ENCODE measurements around the gene PARVA.

Gene PARVA

DNA sequence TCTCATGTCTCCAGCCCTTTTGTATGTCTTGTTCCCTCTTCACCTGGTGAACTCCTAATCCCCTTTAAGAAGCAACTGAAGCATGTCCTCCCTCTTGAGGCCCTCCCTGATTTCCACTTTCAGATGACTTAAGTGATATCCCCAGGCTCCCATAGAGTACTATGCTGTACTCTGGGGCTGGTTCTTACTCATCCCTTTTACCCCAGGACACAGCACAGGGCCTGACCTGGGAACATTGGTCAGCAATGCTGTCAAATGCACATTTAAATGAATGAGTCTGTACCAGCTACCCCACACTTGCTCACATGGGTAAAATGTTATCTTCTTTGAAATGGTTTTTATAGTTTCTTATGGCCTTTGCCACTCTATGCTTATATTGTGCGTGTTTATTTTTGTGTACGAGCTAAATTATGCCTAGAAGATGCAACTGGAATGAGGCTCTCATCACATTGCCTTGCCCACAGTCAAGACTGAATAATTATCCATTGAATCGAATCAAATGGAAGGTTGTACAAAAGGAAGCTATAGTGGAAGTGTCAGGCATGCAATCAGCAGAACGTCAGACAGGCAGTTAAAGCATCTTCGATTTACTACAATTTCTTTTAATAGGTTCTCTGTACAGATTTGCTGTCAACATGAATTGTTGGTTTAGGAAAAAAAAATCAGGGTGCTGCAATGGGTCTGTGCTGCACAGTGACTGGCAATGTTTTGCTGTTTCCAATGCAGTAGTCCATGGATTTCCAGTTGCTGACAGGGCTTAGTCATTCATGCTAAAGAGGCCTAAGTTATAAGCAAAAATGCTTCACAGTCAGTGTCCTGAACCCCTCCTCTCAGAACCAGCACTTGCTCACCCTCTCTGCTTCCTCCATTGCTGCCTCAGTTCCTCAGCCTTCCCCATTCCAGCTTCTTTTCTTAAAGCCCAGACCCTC, 79.5 kb downstream of the PARVA start:
- Histone ChIP-seq H3K4me3 (ENCODE audit: insufficient read depth, low read depth, low read length, poor library complexity, severe bottlenecking) (no peak overlapping the region), H3K36me3 (ENCODE audit: control insufficient read depth, insufficient read depth, low read length) (no peaks in the 10 kb centered on the region), H3K4me1 (ENCODE audit: control insufficient read depth, insufficient read depth, low read length, poor library complexity, severe bottlenecking) (no peaks in the 10 kb centered on the region), H3K27me3 (replicated peaks; ENCODE audit: control insufficient read depth, insufficient read depth, low read length, poor library complexity, severe bottlenecking) (no peaks in the 10 kb centered on the region), H3K27ac (ENCODE audit: insufficient read depth, low read length, poor library complexity, severe bottlenecking) (no peak overlapping the region), H3K9me3 (ENCODE audit: control insufficient read depth, low read length) (no peaks in the 10 kb centered on the region)
- no peak for DNase-seq

DNA sequence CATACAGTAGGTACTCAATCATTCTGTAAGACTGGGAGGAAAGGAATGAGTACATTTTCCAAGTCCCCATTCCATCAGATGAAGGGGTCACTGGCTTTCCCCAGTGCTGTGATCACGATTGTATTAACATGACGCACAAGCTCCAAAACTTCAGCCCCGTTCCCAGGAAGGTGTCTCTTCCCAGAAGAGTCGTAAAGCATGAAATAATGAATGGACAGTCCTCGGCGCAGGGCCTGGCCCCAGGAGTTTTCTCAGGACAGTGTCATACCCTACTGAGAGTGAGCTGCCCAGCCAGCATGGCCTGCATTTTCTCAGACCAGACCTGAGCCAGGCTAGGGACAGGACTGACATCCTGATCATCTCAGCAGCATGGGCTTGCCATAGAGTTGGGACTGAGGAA, 80.7 kb downstream of the PARVA start:
- Histone ChIP-seq H3K36me3 (ENCODE audit: control insufficient read depth, insufficient read depth, low read length) (no peaks in the 10 kb centered on the region), H3K27me3 (replicated peaks; ENCODE audit: control insufficient read depth, insufficient read depth, low read length, poor library complexity, severe bottlenecking) (no peaks in the 10 kb centered on the region), H3K4me3 (ENCODE audit: insufficient read depth, low read depth, low read length, poor library complexity, severe bottlenecking) (no peak overlapping the region), H3K27ac (ENCODE audit: insufficient read depth, low read length, poor library complexity, severe bottlenecking) (no peak overlapping the region), H3K9me3 (ENCODE audit: control insufficient read depth, low read length) (no peaks in the 10 kb centered on the region), H3K4me1 (ENCODE audit: control insufficient read depth, insufficient read depth, low read length, poor library complexity, severe bottlenecking) (no peaks in the 10 kb centered on the region)
- no peak for DNase-seq

DNA sequence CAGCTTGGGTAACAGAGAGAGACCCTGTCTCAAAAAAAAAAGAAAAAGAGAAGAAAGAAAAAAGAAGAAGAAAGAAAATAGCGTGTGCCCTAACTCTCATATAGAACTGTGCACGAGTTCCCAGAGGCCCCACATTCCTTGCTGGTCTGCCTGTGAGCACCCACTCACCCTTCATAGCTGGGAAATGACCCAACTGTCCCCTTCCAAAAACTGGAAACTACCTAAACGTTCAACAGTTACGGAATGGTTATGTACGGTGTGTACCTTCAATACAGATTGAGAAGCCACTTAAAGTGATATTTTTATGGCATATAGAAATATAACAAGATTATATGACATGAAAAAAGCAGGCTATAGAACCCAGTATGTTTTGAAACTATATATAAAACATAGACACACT, 82.0 kb downstream of the PARVA start:
- H3K27me3 ChIP-seq (replicated peaks; ENCODE audit: control insufficient read depth, insufficient read depth, low read length, poor library complexity, severe bottlenecking) = no peaks in the 10 kb centered on the region
- no peaks in the 10 kb centered on the region for H3K36me3 ChIP-seq (ENCODE audit: control insufficient read depth, insufficient read depth, low read length)
- no peaks in the 10 kb centered on the region for H3K9me3 ChIP-seq (ENCODE audit: control insufficient read depth, low read length)
- DNase-seq = no peak
- H3K4me3 ChIP-seq (ENCODE audit: insufficient read depth, low read depth, low read length, poor library complexity, severe bottlenecking) = no peak overlapping the region
- no peaks in the 10 kb centered on the region for H3K4me1 ChIP-seq (ENCODE audit: control insufficient read depth, insufficient read depth, low read length, poor library complexity, severe bottlenecking)
- no peak overlapping the region for H3K27ac ChIP-seq (ENCODE audit: insufficient read depth, low read length, poor library complexity, severe bottlenecking)

DNA sequence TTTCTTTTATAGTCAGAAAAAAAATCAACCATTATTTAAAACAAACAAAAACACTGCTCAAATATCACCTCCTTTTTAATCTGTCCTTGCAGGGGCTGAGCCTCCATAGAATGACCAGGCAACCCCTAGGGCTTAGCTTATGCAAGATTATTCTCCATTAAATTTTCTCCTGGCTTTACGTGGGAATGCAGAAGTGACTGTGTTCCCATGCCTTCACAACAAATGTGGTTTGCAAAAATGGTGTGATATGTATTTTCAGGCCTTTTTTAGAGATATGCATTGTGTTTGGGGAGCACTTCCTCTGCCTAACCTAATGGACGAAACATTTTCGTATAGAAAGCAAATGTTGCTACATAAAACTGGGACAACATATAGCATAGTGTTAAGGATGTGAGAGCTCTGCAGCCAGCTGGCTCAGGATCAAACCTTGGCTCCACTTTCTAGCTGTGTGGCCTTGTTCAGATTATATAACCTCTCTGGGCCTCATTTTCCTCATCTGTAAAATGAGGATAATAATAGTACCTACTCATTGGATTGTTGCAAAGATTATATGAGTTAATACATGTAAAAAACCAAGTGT, 82.6 kb downstream of the PARVA start:
- Histone ChIP-seq H3K9me3 (ENCODE audit: control insufficient read depth, low read length) (no peaks in the 10 kb centered on the region), H3K4me3 (ENCODE audit: insufficient read depth, low read depth, low read length, poor library complexity, severe bottlenecking) (no peak overlapping the region), H3K36me3 (ENCODE audit: control insufficient read depth, insufficient read depth, low read length) (no peaks in the 10 kb centered on the region), H3K27me3 (replicated peaks; ENCODE audit: control insufficient read depth, insufficient read depth, low read length, poor library complexity, severe bottlenecking) (no peaks in the 10 kb centered on the region), H3K27ac (ENCODE audit: insufficient read depth, low read length, poor library complexity, severe bottlenecking) (no peak overlapping the region), H3K4me1 (ENCODE audit: control insufficient read depth, insufficient read depth, low read length, poor library complexity, severe bottlenecking) (no peaks in the 10 kb centered on the region)
- no peak for DNase-seq

DNA sequence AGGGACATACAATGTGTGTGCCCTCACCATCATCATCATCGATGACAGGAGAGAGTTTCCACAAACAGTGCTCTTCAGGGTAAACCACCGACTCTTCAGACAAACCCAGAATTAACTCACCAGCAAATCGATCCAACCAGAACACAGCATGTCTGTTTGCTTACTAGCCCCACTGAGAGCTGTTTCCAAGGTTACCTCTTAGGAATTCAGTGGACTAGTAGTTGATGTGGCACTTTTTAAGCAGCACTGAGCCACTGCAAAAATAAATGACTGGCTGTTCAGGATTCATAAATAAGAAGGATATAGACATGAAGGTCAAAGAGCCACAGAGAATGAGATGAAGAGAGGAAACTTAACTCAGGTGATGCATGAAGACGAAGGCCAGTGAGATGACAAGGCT, 83.1 kb downstream of the PARVA start:
- Histone ChIP-seq H3K27ac (ENCODE audit: insufficient read depth, low read length, poor library complexity, severe bottlenecking) (no peak overlapping the region), H3K36me3 (ENCODE audit: control insufficient read depth, insufficient read depth, low read length) (no peaks in the 10 kb centered on the region), H3K4me3 (ENCODE audit: insufficient read depth, low read depth, low read length, poor library complexity, severe bottlenecking) (no peak overlapping the region), H3K9me3 (ENCODE audit: control insufficient read depth, low read length) (no peaks in the 10 kb centered on the region), H3K4me1 (ENCODE audit: control insufficient read depth, insufficient read depth, low read length, poor library complexity, severe bottlenecking) (no peaks in the 10 kb centered on the region), H3K27me3 (replicated peaks; ENCODE audit: control insufficient read depth, insufficient read depth, low read length, poor library complexity, severe bottlenecking) (no peaks in the 10 kb centered on the region)
- no peak for DNase-seq

DNA sequence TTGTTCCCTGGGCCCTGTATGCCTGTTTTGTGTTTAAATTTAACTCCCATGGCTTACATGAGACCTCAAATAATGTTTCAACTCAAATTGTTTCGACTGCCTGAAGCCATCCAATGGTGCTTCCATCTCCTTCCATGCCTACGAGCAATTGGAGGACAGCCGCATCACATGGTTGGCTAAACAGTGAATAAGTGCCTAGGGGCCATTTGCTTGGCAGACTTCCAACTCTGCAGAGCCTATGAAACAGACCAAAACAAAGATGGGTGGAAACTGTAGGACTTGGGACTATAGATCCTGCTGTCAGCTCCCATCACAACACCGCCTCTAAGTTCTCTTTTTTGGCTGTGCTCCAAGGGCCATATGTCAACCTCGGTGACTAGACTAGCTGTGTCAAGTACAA, 84.1 kb downstream of the PARVA start:
- no peak for DNase-seq

DNA sequence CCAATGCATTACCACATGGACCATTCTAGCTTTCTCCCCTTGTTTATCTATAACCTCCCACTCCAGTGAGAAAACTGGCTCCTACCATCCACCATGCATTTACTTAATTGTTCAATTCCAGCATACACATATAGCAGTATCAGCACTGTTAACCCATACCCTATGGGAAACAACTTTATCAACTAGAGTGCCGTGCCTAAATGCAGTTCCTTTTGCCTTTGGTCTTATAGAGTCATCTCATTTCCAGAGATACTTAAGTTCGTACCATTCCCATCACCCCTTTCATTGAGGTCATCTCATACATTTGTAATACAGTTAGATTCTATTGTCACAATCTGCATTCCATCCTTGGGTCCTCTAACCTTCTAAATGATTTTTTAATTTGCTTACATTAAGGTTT, 86.9 kb downstream of the PARVA start:
- H3K36me3 ChIP-seq (ENCODE audit: control insufficient read depth, insufficient read depth, low read length) = no peaks in the 10 kb centered on the region
- DNase-seq = no peak
- no peaks in the 10 kb centered on the region for H3K4me1 ChIP-seq (ENCODE audit: control insufficient read depth, insufficient read depth, low read length, poor library complexity, severe bottlenecking)
- no peak overlapping the region for H3K27ac ChIP-seq (ENCODE audit: insufficient read depth, low read length, poor library complexity, severe bottlenecking)
- H3K4me3 ChIP-seq (ENCODE audit: insufficient read depth, low read depth, low read length, poor library complexity, severe bottlenecking) = no peak overlapping the region
- H3K27me3 ChIP-seq (replicated peaks; ENCODE audit: control insufficient read depth, insufficient read depth, low read length, poor library complexity, severe bottlenecking) = no peaks in the 10 kb centered on the region
- no peaks in the 10 kb centered on the region for H3K9me3 ChIP-seq (ENCODE audit: control insufficient read depth, low read length)

More for the DNA sequence above, 84.1 kb downstream of the PARVA start:
- Histone ChIP-seq H3K27me3 (replicated peaks; ENCODE audit: control insufficient read depth, insufficient read depth, low read length, poor library complexity, severe bottlenecking) (no peaks in the 10 kb centered on the region), H3K27ac (ENCODE audit: insufficient read depth, low read length, poor library complexity, severe bottlenecking) (no peak overlapping the region), H3K4me3 (ENCODE audit: insufficient read depth, low read depth, low read length, poor library complexity, severe bottlenecking) (no peak overlapping the region), H3K4me1 (ENCODE audit: control insufficient read depth, insufficient read depth, low read length, poor library complexity, severe bottlenecking) (no peaks in the 10 kb centered on the region), H3K9me3 (ENCODE audit: control insufficient read depth, low read length) (no peaks in the 10 kb centered on the region), H3K36me3 (ENCODE audit: control insufficient read depth, insufficient read depth, low read length) (no peaks in the 10 kb centered on the region)

DNA sequence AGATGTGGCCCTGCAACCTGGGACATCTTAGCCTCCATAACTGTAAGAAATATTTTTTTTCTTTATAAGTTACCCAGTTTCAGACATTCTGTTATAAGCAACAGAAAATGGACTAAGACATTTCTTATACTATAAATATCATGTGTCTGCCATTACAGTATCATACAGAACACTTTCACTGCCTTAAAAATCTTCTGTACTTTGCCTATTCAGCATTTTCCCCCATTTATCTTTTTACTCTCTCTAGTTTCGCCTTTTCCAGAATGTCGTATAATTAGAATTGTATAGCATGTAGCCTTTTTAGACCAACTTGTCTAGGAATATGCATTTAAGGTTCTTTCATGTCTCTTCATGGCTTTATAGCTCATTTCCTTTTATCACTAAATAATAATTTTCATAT, 88.0 kb downstream of the PARVA start:
- H3K27ac ChIP-seq (ENCODE audit: insufficient read depth, low read length, poor library complexity, severe bottlenecking) = no peak overlapping the region
- no peaks in the 10 kb centered on the region for H3K9me3 ChIP-seq (ENCODE audit: control insufficient read depth, low read length)
- no peaks in the 10 kb centered on the region for H3K36me3 ChIP-seq (ENCODE audit: control insufficient read depth, insufficient read depth, low read length)
- no peak overlapping the region for H3K4me3 ChIP-seq (ENCODE audit: insufficient read depth, low read depth, low read length, poor library complexity, severe bottlenecking)
- no peaks in the 10 kb centered on the region for H3K4me1 ChIP-seq (ENCODE audit: control insufficient read depth, insufficient read depth, low read length, poor library complexity, severe bottlenecking)
- H3K27me3 ChIP-seq (replicated peaks; ENCODE audit: control insufficient read depth, insufficient read depth, low read length, poor library complexity, severe bottlenecking) = no peaks in the 10 kb centered on the region
- no peak for DNase-seq

DNA sequence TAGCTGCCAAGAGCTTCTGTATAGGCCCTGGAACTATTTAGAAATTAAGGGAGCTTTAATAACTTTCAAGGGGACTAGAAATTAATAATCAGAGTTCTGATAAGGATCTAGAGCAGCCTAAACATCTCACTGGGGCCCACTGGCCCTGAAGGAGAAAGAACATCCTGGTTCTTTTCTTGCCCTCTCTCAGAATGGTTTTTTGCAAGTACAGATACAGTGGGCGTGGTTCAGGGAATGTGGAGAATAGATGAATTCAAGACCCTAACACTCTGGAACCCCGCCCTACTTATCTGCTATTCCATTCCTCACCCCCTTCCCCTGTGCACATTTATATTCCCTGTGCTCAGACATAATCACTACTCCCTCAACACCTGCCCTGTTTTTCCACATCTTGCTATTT, 90.2 kb downstream of the PARVA start:
- H3K9me3 ChIP-seq (ENCODE audit: control insufficient read depth, low read length) = no peaks in the 10 kb centered on the region
- H3K36me3 ChIP-seq (ENCODE audit: control insufficient read depth, insufficient read depth, low read length) = no peaks in the 10 kb centered on the region
- no peak for DNase-seq
- H3K4me1 ChIP-seq (ENCODE audit: control insufficient read depth, insufficient read depth, low read length, poor library complexity, severe bottlenecking) = no peaks in the 10 kb centered on the region
- no peak overlapping the region for H3K4me3 ChIP-seq (ENCODE audit: insufficient read depth, low read depth, low read length, poor library complexity, severe bottlenecking)
- H3K27ac ChIP-seq (ENCODE audit: insufficient read depth, low read length, poor library complexity, severe bottlenecking) = no peak overlapping the region
- no peaks in the 10 kb centered on the region for H3K27me3 ChIP-seq (replicated peaks; ENCODE audit: control insufficient read depth, insufficient read depth, low read length, poor library complexity, severe bottlenecking)

DNA sequence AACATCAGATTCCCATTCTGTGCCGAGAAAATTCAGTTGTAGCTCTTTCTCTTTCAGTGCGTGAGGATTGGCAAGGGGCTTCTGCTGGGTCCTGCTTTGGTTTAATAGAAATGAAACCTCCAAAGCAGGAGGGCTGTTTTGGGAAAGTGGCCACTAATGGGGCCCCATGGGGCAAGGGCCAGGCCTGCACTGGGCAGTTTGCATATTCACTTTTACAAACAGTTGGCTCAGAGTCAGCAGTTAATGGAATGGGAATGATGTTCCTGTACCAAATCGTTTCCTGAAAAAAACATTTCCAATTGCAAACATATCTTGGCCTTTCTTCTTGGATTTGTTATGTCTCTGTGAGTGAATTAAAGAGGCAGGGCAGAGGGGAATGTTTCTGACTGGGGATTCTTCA, 92.1 kb downstream of the PARVA start:
- Histone ChIP-seq H3K27ac (ENCODE audit: insufficient read depth, low read length, poor library complexity, severe bottlenecking) (no peak overlapping the region), H3K27me3 (replicated peaks; ENCODE audit: control insufficient read depth, insufficient read depth, low read length, poor library complexity, severe bottlenecking) (no peaks in the 10 kb centered on the region)
- DNase-seq = no peak

More for the DNA sequence above, 92.1 kb downstream of the PARVA start:
- Histone ChIP-seq H3K9me3 (ENCODE audit: control insufficient read depth, low read length) (no peaks in the 10 kb centered on the region), H3K4me3 (ENCODE audit: insufficient read depth, low read depth, low read length, poor library complexity, severe bottlenecking) (no peak overlapping the region), H3K4me1 (ENCODE audit: control insufficient read depth, insufficient read depth, low read length, poor library complexity, severe bottlenecking) (no peaks in the 10 kb centered on the region), H3K36me3 (ENCODE audit: control insufficient read depth, insufficient read depth, low read length) (no peaks in the 10 kb centered on the region)
